OCI-LY1 (cell line): ENCODE measurements around the gene IL1RAP.

Experiments used
- CTCF ChIP-seq: fragments of 200-600 bp; sonication (generic), shearing (Covaris generic); IDR thresholded peaks from 2 replicates; pipeline ENCODE4 v1.5.1; 2017; ENCODE audit warnings: mild to moderate bottlenecking, antibody characterized with exemption, low read length, moderate library complexity, mixed read lengths
- EZH2 ChIP-seq: fragments of 200-600 bp; sonication (generic), shearing (Covaris generic); IDR thresholded peaks from 2 replicates; pipeline ENCODE4 v1.8.0; 2017; ENCODE audit warnings: borderline replicate concordance, mixed run types, mild to moderate bottlenecking, antibody characterized with exemption, low read length, moderate library complexity, mixed read lengths

DNA sequence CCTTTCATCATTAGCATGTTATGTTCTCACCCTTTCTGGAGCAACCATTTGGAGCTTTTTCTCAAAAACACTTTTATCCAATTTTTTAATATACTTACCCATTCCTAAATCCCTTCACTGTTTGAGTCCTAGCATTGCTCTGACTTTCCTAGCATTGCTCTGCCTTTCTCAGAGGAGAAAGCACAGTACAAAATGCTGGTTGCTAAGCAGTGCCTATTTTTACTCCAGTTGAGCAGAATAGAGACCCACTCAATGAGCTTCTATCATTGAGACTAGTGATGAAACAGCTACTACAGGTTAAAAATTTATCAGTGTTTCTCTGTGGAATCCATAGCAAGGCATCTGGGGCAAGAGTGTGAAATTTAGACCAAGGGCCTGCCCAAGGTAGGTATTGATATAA is 21.8 kb upstream of the IL1RAP start:
- TF ChIP-seq CTCF (no peak), EZH2 (no peak)
